ENCODE measurements around the gene BMP7. TPM values are rescaled to one million over a fixed set of nuclear protein-coding genes. Genes with fewer than 3 reads are reported as not detected.

The BMP7 gene
- total RNA-seq, 2 experiments from 2014 or later = not detected

- DNase-seq = no peak
- H3K27ac ChIP-seq (ENCODE audit: low read depth in 1 of 2, low read length in 2 of 2) = no peak overlapping the region
- Mint-ChIP-seq H3K4me1 (ENCODE audit: low read depth) (no peaks in the 10 kb centered on the region), H3K4me3 (no peak overlapping the region), H3K27ac (no peak overlapping the region), H3K36me3 (ENCODE audit: low read depth) (no peaks in the 10 kb centered on the region), H3K9me3 (no peaks in the 10 kb centered on the region), H3K27me3 (peaks cover 68% of the 10 kb centered on the region)
- H3K36me3 ChIP-seq (ENCODE audit: insufficient read depth, low read length) = no peaks in the 10 kb centered on the region
- TF ChIP-seq CTCF (IDR thresholded peaks at IDR 0.05) = no peak
- H3K4me1 ChIP-seq (ENCODE audit: insufficient read depth, low read length) = no peaks in the 10 kb centered on the region
- H3K4me3 ChIP-seq (ENCODE audit: low read length) = no peak overlapping the region
- no peak for ATAC-seq (ENCODE audit: poor library complexity)
- peaks cover 10 to 15% of the 10 kb centered on the region in 2 experiments for H3K27me3 ChIP-seq (ENCODE audit: control insufficient read depth in 1 of 2, insufficient read depth in 2 of 2, low read length in 2 of 2)
- intact Hi-C loops (cut with DNase I, micrococcal nuclease) = no loop called here
- CTCF ChIA-PET = no interaction called here
- POLR2A ChIA-PET = no interaction called here
- no peaks in the 10 kb centered on the region for H3K9me3 ChIP-seq (ENCODE audit: control insufficient read depth in 1 of 2, insufficient read depth in 1 of 2, low read length in 2 of 2)
These were observed 8.9 kb upstream of the BMP7 start for GRCh38 chr20:57275334-57275733.

GRCh38 chr20:57274846-57275245 lies 8.4 kb upstream of the BMP7 start:
- Mint-ChIP-seq H3K27me3 (peaks cover 68% of the 10 kb centered on the region), H3K9me3 (no peaks in the 10 kb centered on the region), H3K4me3 (no peak overlapping the region), H3K4me1 (ENCODE audit: low read depth) (no peaks in the 10 kb centered on the region), H3K27ac (no peak overlapping the region), H3K36me3 (ENCODE audit: low read depth) (no peaks in the 10 kb centered on the region)
- H3K36me3 ChIP-seq (ENCODE audit: insufficient read depth, low read length) = no peaks in the 10 kb centered on the region
- TF ChIP-seq CTCF (IDR thresholded peaks at IDR 0.05) = no peak
- no peaks in the 10 kb centered on the region for H3K4me1 ChIP-seq (ENCODE audit: insufficient read depth, low read length)
- intact Hi-C loops (cut with DNase I, micrococcal nuclease) = no loop called here
- H3K4me3 ChIP-seq (ENCODE audit: low read length) = no peak overlapping the region
- no peak overlapping the region for H3K27ac ChIP-seq (ENCODE audit: low read depth in 1 of 2, low read length in 2 of 2)
- ChIA-PET CTCF (no interaction called here), POLR2A (no interaction called here)
- H3K27me3 ChIP-seq (ENCODE audit: control insufficient read depth in 1 of 2, insufficient read depth in 2 of 2, low read length in 2 of 2) = peaks cover 10 to 15% of the 10 kb centered on the region in 2 experiments
- DNase-seq (no peak), ATAC-seq (ENCODE audit: poor library complexity) (no peak)
- H3K9me3 ChIP-seq (ENCODE audit: control insufficient read depth in 1 of 2, insufficient read depth in 1 of 2, low read length in 2 of 2) = no peaks in the 10 kb centered on the region

- H3K4me1 ChIP-seq (ENCODE audit: insufficient read depth, low read length) = no peaks in the 10 kb centered on the region
- H3K9me3 Mint-ChIP-seq = no peaks in the 10 kb centered on the region
- H3K27ac ChIP-seq (ENCODE audit: low read depth in 1 of 2, low read length in 2 of 2) = no peak overlapping the region
- no peak overlapping the region for H3K27ac Mint-ChIP-seq
- H3K4me3 ChIP-seq (ENCODE audit: low read length) = no peak overlapping the region
- DNase-seq (no peak), ATAC-seq (ENCODE audit: poor library complexity) (no peak)
- H3K36me3 Mint-ChIP-seq (ENCODE audit: low read depth) = no peaks in the 10 kb centered on the region
- H3K4me1 Mint-ChIP-seq (ENCODE audit: low read depth) = no peaks in the 10 kb centered on the region
- H3K4me3 Mint-ChIP-seq = no peak overlapping the region
- no peaks in the 10 kb centered on the region for H3K36me3 ChIP-seq (ENCODE audit: insufficient read depth, low read length)
- ChIA-PET CTCF (no interaction called here), POLR2A (no interaction called here)
- H3K27me3 Mint-ChIP-seq = peaks cover 74% of the 10 kb centered on the region
- intact Hi-C loops (cut with DNase I, micrococcal nuclease) = no loop called here
- no peak for TF ChIP-seq CTCF (IDR thresholded peaks at IDR 0.05)
- no peaks in the 10 kb centered on the region for H3K9me3 ChIP-seq (ENCODE audit: control insufficient read depth in 1 of 2, insufficient read depth in 1 of 2, low read length in 2 of 2)
- H3K27me3 ChIP-seq (ENCODE audit: control insufficient read depth in 1 of 2, insufficient read depth in 2 of 2, low read length in 2 of 2) = peaks cover 14% of the 10 kb centered on the region in 2 experiments
These were observed 7.9 kb upstream of the BMP7 start for GRCh38 chr20:57274299-57274698.

Measured in CD4-positive, alpha-beta T cell (primary cell).